ENCODE results near the gene MAP3K3.
A peak's percentile ranks its signal among the peaks of the same experiment; 100 is the strongest.

MAP3K3 gene

DNA sequence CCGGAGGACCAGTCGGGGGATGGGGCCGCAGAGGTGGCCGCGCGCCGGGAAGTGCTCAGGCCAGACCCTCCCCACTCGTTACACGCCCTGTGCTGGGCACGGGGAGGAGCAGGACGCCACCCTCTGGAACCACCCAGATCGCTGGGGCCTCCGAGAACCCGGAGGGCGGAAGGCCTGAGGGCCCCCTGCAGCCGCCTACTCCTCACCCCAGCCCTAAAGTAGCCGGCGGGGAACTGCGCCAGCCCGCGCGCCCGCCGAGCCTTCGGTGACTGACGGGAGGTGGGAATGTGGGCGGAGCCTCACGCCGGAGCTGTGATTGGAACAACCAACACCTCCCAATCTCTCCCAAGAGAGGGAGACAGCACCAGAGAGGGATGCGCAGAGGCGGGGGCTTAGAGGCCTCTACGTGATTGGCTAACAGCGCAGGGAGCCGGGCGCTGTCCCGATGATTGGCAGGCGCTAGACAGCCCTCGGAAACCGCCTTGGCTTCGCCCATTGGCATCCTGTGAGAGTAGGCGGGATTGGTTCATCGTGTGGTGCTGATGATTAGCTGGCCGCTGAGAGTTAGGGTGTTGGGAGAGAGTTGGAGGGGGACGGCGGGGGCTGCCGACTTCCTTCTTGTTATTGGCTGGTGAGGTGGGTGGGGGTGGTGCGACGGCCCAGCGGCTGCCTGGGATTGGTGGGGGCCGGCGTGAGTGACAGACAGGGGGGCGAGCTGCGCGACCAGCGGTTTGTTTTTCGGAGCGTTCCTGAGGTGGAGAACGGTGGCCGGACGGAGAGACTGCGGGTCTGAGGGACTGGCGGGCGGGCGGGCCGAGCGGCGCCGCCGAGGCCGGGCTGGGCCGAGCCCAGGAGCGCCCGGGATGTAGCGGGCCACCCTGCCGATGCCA is at the start of gene MAP3K3:
Gene MAP3K3 (plus strand): TSS at position 734 of the 890 bp plus-strand sequence. CDS start 343 bp downstream, outside the sequence.
- peak; percentile 100 for DNase-seq

GRCh38 chr17:63573634-63574033 is 48.6 kb upstream of the MAP3K3 start:
- no peak for DNase-seq

GRCh38 chr17:63578027-63578768 is 44.0 kb upstream of the MAP3K3 start:
- DNase-seq, result no peak

- DNase-seq, result no peak
Observed at GRCh38 chr17:63578769-63579111, 43.5 kb upstream of the MAP3K3 start.

GRCh38 chr17:63579633-63580032 is 42.6 kb upstream of the MAP3K3 start:
- DNase-seq, result no peak

GRCh38 chr17:63587770-63588169 is 34.4 kb upstream of the MAP3K3 start:
- no peak for DNase-seq

- no peak for DNase-seq
Observed at GRCh38 chr17:63588797-63589196, 33.4 kb upstream of the MAP3K3 start.

- DNase-seq, result no peak
Observed at GRCh38 chr17:63589646-63590045, 32.6 kb upstream of the MAP3K3 start.

- DNase-seq, result no peak
Observed at GRCh38 chr17:63592797-63593196, 29.4 kb upstream of the MAP3K3 start.

GRCh38 chr17:63595132-63595531 is 27.1 kb upstream of the MAP3K3 start:
- no peak for DNase-seq

DNA sequence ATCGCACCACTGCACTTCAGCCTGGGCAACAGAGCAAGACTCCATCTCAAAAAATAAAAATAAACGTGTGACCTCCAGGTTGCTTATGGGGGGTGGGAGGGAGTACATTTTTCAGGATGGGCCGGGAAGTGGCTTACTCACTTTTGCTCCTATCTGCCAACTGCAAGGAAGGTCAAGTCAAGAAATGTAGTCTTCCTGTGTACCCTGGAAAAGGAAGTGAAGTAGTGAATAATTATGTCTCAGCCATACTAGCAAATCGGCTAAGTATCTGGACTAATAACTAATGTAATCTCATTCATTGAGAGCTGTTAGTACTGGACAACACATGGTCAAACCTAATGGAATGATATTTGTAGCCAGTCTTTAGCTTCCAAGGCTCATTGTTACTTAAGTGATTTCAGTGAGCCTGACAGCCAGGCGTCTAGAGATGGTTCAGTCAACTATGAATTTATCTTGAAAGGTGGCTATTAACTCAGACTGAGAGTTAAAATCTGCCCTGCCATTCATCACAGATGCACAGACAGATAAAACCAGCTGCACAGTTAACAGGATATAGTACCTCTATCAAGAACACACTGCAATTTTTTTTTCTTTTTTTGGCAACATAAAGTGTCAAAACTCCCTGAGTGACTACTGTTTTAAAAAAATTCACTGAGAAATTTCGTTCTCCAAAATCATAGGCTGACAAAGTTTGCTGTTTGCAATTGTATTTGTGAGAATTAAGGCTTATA is 25.2 kb upstream of the MAP3K3 start:
- no peak for DNase-seq

GRCh38 chr17:63598281-63598680 is 23.9 kb upstream of the MAP3K3 start:
- DNase-seq, result no peak

GRCh38 chr17:63600569-63601438 is 21.4 kb upstream of the MAP3K3 start, which contains the start of gene TACO1:
TSS of gene TACO1 (plus strand) at chr17:63600895. CDS start at chr17:63601084, 189 bp downstream.
- peak; percentile 64 for DNase-seq

GRCh38 chr17:63601439-63602371 is 20.5 kb upstream of the MAP3K3 start:
- DNase-seq, result no peak

GRCh38 chr17:63609816-63610573 is 12.2 kb upstream of the MAP3K3 start:
- no peak for DNase-seq

GRCh38 chr17:63610854-63611253 is 11.4 kb upstream of the MAP3K3 start:
- no peak for DNase-seq

DNA sequence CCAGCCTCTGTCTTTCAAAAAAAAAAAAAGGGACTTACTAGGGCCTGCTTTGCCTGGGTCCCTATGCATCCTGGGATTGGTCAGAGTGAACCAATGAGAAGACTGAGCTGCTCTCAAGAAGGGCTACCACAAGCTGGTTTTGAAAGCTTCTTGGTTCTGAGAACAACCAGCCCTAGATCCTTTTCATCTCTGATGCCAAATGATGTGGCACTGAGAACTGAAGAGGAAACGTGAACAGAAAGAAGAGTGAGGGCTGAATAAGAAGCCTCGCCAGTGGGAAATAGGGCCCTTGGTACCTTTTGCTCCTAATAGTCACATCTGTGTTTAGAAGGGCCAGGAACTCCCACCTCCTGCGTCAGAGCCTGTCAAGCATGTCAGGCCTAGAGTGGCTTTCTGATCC is 10.9 kb upstream of the MAP3K3 start:
- DNase-seq, result no peak

GRCh38 chr17:63613663-63614062 is 8.6 kb upstream of the MAP3K3 start:
- DNase-seq, result no peak

DNA sequence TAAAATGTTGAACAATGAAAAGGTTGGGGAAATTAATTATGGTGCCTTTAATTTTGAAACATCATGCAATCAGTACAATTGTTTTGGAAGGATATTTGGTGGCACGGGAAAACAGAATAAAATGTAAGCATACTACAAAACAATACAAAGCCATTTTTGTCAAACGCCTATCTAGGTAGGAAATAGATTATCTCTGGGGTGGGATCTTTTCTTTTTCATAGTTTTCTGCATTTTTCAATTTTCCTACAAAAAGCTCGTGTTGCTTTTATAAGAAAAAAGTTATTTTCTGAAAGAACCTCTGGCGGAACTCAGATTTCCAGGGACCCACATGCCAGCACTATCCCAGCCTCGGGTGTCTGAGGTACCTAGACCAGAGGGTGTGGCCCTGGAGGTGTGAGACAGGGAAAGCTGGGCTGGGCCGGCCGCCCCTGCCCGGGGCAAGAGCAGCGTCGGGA is 961 bp upstream of the MAP3K3 start:
- DNase-seq, result peak; percentile 48
